ENCODE measurements around the gene SAPCD2.

Gene SAPCD2

DNA sequence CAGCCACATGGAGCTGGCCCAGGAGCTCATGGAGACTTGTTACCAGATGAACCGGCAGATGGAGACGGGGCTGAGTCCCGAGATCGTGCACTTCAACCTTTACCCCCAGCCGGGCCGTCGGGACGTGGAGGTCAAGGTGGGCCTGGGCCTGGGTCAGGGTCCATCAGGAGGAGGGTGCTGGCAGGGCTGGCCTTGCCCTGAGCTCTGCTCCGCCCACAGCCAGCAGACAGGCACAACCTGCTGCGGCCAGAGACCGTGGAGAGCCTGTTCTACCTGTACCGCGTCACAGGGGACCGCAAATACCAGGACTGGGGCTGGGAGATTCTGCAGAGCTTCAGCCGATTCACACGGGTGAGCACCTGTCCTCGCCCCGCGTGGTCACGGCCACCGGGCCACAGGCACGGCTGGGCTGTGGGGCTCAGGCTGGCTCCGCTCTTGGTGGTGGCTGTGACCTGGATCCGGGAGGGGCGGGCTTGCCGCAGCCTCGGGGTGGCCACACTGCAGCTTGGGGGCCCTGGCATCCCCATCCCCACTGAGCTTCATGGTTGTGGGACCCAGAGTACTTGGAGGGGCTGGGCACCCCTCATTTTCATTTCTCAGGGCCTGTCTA is 37.1 kb upstream of the SAPCD2 start:
- no peak for DNase-seq

DNA sequence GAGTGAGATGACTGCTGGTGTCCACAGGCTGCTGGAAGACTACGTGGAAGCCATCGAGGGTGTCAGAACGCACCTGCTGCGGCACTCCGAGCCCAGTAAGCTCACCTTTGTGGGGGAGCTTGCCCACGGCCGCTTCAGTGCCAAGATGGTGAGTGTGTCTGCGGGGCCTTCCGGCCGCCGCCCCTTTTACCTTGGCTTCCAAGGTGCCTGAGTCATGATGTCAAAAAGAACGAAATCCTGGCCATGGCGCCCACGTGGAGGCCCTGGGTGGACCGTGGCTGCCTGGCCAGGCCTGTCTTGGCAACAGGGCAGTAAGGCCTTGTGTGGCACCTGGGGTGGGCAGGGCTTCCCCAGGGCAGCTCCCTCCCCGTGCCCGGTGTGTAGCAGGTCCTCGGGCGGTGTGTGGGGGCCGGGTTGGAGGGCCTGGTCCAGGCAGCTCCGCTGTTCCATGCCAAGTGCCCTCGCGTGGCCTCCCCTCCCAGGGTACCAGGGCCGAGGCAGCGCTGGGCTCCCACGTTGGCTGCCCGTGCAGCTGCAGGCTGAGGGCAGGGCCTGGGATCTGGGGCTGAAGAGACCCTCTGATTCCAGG is 36.4 kb upstream of the SAPCD2 start:
- DNase-seq, result no peak

DNA sequence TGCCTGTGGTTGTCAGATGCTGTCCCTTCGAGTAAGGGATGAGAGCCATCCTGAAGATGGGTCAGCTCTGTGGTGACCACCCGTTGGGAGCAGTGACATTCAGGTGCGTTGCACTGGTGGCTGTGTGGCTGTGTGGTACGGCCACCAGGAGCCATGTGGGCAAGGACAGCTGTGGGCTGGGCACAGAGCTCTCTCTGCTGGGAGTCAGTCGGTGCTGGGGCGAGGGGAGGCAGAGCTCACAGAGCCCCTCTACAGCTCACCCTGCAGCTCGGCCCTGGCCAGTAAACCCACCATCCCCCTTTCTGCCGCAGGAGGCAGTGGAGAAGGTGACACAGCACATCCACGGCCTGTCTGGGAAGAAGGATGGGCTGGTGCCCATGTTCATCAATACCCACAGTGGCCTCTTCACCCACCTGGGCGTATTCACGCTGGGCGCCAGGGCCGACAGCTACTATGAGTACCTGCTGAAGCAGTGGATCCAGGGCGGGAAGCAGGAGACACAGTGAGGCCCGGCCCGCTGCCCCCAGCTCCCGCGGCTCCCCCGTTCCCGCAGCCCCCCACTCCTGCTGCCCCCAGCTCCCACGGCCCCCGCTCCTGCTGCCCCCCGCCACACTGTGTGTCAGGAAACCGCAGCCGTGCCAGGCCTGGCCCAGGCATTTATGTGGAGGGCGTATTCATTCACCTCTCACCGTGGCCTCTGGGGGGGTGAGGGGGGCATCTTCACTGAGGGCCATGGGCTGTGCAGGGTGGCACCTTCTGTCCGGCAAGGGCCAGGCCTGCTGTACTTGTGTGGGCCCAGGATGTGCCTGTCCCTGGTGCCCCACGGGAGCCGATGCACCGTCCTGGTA is 35.7 kb upstream of the SAPCD2 start:
- no peak for DNase-seq

DNA sequence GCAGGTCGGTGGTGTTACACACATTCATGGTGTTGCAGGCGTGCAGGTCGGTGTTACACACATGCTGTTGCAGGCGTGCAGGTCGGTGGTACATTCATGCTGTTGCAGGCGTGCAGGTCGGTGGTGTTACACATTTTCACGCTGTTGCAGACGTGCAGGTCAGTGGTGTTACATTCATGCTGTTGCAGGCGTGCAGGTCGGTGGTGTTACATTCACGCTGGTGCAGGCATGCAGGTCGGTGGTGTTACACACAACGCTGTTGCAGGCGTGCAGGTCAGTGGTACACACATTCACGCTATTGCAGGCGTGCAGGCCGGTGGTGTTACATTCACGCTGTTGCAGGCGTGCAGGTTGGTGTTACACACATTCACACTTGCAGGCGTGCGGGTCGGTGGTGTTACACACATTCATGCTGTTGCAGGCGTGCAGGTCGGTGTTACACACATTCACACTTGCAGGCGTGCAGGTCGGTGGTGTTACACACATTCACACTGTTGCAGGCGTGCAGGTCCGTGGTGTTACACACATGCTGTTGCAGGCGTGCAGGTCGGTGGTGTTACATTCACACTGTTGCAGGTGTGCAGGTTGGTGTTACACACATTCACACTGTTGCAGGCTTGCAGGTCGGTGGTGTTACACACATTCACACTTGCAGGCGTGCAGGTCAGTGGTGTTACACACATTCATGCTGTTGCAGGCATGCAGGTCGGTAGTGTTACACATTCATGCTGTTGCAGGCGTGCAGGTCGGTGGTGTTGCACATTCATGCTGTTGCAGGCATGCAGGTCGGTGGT is 33.0 kb upstream of the SAPCD2 start:
- DNase-seq, result no peak

DNA sequence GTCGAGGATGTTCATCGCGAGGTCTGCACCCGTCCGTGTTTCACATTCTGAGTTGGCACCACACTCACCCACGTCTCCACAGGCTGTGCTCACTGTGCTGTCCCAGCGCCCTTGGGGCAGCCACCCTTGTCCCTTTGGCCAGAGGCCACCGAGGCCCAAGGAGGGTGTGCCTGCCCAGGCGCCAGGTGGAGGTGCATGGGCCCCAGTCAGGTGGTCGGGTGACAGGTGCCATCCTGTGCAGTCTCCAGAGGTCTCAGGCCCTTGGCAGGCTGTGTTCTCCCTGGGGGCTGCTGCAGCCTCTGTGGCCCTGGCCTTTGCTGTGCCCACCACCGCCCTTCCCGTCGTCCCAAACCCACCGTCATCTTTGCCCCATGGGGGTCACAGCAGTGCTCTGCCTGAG is 28.9 kb upstream of the SAPCD2 start:
- no peak for DNase-seq

DNA sequence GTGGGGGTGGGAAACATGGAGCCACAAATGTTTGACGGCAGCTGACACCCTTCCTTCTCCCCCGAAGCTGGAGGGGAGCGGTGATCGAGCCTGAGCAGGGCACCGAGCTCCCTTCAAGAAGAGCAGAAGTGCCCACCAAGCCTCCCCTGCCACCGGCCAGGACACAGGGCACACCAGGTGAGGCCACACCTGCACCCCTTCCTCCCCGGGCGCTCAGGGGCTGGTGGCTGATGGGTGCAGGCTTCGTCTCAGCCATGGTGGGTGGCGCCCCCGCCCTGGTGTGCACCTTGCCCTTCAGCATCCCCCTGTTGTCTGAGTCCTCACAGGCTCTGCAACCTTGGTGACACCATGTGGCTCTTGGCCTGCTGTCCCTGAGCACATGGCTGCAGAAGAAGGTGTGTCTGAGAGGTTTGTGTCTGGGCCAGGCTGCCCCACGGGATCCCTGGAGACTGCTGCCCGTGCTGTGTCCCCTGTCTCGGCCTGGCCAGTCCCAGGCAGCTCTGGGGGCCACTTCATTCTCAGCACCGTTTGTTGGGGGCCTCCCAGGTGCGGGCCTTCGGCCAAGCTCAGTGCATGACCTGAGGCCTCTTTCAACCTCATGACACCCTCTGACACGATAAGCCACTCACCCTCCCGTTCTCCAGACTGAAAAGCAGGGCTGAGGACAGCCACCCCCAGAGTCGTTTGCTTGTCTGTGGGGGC is 27.6 kb upstream of the SAPCD2 start:
- no peak for DNase-seq

DNA sequence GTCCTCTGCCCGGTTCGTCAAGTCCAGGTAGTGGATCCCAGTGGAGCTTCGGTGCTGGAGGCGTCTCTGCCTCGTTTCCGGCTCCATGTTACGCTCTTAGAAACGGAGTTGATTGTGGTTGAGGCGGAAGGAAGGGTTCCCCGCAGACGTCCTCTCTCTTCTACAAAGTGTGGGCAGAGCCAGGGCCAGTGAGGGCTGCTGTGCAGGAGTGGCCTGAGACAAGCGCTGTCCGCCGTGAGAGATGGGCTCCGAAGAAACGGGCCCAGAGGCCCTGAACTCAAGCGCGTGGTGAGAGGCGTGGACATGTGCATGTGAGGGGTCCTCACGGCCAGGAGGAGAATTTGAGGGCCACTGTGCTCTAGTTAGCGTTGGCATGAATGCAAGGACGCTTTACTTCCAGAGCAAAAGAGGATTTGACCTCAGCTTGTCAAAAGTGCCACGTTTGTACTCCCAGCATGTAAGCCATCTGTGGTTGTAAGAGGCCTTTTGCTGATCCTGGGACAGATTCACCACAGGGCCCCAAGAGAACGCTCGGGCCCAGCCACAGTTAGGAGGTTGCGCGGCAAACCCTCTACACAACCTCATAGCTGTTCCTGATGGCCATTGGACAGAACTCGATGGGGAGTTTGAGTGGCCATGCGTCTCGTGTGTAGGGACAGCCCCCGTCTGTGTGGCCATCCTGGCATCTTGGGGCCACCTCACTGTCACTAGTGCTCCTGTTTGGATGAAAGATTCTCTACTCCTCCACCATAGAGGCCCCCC is 26.6 kb upstream of the SAPCD2 start:
- no peak for DNase-seq

DNA sequence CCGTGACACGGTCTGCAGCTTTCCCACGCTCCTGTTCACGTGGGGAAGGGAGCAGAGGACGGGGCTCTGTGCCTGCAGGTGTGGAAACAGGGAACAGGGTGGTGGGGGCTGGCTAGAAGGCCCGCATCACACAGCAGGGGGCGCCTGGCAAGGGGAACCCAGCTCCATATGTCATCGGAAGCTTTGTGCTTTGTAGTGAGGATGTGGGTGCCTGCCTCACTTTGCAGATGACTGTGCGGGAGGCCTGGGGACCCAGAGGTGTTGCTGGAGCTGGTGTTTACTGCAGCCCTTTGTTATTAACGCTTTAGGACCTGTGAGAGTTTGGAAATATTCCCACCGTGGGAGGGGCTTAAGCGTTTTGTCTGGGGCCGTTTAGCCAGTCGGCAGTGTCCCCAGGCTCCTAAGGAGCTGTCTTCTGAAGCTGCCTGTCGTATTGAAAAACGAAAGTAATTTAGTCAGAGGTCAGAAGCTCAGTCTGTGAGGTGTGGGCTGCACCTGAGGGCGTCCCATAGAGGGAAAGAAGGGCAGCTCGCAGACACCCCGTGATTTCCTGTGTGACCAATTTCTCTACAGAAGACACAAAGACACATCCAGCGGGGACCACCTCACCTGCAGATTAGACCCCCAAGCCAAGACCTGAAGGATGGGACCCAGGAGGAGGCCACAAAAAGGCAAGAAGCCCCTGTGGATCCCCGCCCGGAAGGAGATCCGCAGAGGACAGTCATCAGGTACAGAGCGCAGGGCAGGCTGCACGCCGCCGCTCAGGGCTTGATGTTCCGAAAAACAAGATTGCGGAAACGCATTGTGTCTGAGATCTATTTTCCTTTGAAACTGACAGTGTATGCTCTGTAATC is 25.5 kb upstream of the SAPCD2 start:
- peak; percentile 91 for DNase-seq

DNA sequence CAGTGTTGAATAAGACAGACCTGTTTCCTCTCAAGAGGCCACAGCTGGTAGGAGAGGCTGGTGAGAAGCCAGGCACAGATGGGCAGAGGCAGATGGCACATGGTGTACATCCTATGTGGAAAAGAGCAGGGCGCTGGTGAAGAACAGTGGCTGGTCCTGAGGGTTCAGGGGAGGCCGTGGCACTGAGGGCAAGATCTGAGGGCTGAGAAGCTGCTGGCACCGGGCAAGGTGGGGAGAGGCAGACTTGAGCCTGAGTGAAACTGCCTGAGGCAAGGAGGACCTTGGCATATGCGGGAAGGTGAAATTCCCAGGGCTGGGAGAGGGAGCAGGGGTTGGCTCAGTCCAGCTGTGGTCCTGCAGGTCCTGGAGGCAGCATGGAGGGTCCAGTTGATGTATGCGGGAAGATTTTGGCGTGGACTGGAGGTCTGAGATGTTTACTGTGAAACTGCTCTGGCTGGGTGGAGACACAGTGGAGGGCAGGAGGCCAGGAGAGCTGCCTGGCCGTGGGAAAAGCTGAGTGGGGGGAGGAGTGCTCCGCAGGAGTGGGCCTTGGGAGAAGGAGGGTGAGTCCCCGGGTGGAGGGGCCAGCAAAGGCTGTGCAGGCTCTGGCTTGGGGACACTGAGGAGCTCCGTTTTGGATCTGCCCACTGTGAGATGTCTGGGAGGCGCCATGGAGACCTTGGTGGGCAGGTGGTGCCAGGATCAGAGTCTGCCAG is 19.0 kb upstream of the SAPCD2 start:
- DNase-seq, result no peak

DNA sequence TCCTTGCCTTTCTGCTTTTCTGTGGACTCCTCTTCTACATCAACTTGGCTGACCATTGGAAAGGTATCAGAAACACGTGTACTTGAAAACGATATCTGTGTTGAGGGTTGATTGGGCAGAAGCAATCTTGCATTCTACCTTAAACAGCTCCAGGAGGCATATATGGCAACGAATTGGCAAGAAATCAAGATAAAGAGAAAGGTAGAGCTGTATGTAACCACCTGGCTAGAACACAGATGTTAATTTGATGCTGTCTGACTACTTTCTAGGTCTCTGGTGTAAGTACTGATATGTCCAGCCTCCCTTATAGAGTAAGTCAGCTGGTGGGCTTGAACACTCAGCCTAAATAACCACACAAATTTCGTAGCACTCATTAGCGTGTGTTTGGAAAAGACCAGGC is 17.8 kb upstream of the SAPCD2 start:
- DNase-seq, result no peak

DNA sequence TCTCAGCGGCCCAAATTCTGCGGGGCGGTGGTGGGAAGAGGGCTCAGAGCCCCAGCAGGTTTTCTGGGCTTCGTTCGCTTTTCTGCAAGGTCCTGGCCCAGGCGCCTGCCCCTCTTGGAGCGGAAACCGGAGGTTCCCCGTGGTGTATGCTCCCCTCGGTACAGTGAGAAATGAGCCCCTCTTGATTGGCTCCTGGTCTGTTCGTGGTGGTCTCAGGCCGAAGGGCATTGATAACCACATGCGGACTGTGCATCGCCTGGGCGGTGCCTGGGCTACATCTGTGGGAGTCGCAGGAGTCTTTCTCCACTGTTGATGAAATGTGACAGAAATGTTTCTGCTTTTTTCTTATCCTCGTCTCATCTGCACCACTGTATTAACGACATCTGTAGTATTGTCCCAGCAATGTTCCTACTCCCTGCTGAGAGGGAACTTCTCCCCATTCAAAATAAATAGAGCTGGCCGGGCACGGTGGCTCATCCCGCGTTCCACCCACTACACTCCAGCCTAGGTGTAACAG is 17.1 kb upstream of the SAPCD2 start:
- DNase-seq, result no peak

DNA sequence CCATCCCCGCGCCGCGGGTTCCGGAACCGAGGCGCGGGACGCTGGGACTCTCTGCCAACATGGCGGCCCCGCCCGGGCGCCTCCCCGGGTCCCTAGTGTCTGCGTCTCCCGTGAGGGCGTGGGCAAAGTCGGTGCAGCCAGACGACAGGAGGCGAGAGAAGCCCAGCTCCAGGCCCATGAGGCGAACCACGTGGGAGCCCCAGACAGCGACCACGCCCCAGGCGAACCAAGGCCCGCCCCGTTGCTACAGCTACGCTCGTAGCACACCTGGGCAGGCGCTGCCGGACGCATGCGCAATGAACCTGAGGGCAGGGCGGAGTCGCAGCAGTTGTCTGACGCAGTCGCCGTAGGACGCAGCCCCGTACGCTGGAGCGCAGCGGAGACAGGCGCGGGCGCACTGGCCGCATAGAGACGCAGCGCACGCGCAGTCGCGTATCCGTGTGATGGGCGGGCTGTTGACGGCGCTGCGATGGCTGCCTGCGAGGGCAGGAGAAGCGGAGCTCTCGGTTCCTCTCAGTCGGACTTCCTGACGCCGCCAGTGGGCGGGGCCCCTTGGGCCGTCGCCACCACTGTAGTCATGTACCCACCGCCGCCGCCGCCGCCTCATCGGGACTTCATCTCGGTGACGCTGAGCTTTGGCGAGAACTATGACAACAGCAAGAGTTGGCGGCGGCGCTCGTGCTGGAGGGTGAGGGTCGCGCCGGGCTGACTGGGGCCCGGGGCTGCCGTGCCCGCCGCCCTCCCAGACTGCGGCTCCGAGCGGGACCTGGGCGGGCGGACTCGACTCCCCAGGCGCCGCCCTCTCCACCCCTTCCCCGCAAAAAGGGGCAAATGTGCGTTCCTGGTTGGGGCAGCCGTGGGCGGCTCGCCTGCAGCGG is 16.4 kb upstream of the SAPCD2 start, which contains the start of gene MAN1B1:
TSS of gene MAN1B1 (plus strand) at position 455 of the 878 bp plus-strand sequence. CDS start at position 470, 15 bp downstream.
- DNase-seq, result peak; percentile 100

DNA sequence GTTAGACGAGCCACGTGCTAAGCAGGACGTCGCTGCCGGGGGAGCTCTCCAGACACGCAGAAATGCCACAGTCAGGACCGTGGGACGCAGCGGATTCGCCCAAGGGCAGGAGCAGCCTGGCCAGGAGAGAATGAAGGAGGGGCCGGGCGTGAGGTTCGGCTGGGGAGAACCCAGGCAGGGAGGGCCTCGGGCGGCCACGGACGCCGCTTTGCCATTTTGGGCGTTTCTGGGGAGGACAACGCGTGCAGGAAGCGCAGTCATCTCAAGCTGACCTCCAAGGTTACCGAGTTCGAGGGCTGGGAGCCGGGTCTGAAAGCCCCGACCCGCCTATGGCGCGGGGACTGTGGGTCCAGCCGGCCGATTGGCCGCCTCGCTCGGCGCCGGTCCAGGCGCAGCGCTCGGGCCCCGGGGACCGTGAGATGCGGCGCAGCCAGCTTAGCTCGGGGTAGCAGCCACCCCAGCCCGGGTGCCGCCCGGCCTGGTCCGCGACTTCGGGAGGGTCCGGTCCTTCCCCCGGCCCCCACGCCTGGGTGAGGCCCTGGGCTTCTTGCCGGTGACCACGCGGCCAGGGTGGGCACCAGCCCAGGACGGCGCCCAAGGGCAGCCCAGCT is 15.7 kb upstream of the SAPCD2 start:
- peak; percentile 13 for DNase-seq

DNA sequence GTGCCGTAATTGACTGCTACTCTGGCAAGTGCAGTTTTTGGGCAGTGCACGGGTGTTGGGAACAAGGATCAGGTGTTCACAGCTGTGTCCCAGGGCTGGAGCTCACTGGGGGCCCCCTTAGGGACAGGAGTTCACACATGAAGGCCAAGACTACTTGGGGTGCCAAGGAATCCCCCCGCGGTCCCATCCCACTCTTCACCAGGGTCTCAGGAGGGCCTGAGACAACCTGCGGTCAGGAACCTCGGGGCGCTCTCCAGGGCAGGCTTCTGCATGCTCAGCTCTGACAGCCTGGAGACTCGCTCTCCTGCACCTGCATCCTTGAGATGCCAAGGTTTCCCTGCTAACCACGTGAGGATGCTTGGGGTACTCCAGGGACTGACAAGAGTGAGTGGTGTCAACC is 14.2 kb upstream of the SAPCD2 start:
- DNase-seq, result no peak

DNA sequence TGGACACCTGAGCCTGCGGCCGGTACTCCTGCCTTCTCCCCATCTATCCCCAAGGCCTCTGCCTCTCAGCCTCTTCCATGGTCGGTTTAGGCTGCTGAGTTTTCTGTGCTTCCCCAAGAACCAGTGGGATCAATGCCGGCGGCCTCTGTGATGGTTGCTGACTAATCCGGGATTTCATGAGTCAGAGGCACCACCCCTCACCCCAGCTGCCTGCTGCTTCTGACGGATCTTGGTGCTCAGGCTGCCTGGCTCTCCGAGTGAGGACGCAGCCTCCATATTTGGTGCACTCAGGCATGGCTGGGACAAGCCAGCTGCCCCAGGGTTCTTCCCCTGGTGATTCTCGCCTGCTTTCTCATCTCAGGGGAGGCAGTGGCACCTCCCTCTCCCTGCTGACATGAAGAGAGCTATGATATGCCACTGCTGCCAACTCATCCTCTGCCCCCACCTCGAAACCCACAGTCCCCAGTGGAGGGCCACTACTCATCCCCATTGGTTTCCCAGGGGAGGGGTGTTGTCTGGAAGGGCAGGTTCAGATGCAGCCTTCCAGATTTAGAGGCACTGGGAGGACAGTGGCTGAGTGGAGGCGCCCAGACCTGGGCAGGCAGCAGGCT is 13.1 kb upstream of the SAPCD2 start:
- DNase-seq, result no peak

DNA sequence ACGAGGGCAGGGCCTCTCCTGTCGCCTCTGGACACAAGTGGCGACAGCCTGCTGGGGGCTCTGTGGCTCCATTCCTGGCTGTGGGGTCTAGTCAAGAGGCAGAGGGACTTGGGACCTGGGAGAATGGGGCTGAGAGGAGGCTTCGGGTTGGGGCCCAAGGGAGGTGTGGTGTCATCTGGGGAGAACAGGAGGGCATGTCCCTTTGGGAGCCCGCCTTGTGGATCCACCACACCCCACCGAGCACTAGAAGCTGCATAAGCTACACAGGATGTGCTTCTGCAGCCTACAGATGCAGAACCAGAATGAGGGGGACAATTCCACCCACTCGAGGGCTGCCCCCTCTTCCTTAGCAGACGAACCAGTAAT is 12.6 kb upstream of the SAPCD2 start:
- DNase-seq, result no peak

DNA sequence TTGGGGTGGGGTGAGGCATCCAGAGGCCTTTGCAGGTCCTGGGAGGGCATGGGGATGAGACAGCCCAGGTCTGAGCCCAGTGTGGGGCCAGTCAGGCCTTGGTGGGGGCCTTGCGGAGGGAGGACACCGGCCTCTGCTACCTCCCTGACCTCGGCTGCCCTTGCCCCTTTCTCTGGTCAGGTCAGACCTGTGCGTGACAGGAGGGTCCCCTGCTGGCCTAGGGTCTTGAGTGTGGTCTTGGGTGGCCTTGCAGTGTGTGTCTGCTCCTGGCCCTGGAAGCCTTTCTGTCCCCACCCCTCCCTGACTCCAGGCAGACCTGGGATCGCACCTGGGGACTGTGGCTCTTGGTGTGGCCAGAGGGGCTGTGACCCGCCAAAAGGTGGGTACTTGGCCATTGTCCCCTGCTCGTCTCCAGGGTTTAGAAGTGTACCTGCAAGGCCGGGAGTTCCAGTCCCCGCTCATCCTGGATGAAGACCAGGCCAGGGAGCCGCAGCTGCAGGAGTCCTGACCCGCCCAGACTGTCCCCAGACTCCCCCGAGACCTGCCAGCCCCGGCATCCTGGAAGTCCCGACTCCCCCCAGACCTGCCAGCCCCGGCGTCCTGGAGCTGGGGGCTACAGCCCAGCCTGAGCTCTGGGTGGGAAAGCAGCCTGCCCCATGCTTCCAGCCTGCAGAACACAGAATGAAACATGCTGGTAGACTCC is 12.0 kb upstream of the SAPCD2 start:
- DNase-seq, result no peak

All from central memory CD4-positive, alpha-beta T cell (primary cell).